Mucosa of descending colon (tissue), 3 donors: ENCODE results near the gene ADIPOR2. TPM values are rescaled to one million over a fixed set of nuclear protein-coding genes. Genes with fewer than 3 reads are reported as not detected.

Source experiments
- ATAC-seq: fragments of 200-7000 bp; cut with Tn5 transposase; one replicate; pipeline ENCODE4 v1.9.1; 2020; ENCODE audit warnings: mild to moderate bottlenecking, moderate library complexity
- DNase-seq, 3 donors: peaks; one replicate each; pipeline ENCODE4 v3.0.0-alpha.2; 2020
- H3K36me3 ChIP-seq: fragments of 200-600 bp; one replicate; pipeline ENCODE4 v1.8.0; 2021; ENCODE audit warnings: low read depth, mild to moderate bottlenecking
- H3K4me1 ChIP-seq: fragments of 200-600 bp; one replicate; pipeline ENCODE4 v1.8.0; 2021; ENCODE audit warnings: low read depth, mild to moderate bottlenecking
- H3K4me3 ChIP-seq: fragments of 200-600 bp; one replicate; pipeline ENCODE4 v1.8.0; 2021; ENCODE audit warnings: mild to moderate bottlenecking
- H3K9me3 ChIP-seq: fragments of 200-600 bp; one replicate; pipeline ENCODE4 v1.8.0; 2021; ENCODE audit warnings: mild to moderate bottlenecking
- intact Hi-C, 2 donors: fragments of 100-400 bp; cut with DNase I in 1 of 2; cut with micrococcal nuclease in 1 of 2; formaldehyde crosslinking; loops; one replicate each; pipeline versions ENCODE4 v1.11.0 to v1.11.1; 2022; cut with DNase I, micrococcal nuclease
- long read RNA-seq, 2 donors: library from polyadenylated mRNA; unstranded; transcript quantifications; one replicate each; pipeline ENCODE4 v2.0.0, GENCODE V29; 2019 to 2021
- total RNA-seq, 3 donors: library from RNA; stranded (reverse); fragmentation: NEBNext Ultra II Directional in 2 of 3; extraction: Animal tissue kit (Norgen Biotek cat#: 25700) in 2 of 3; gene quantifications; one replicate each; pipeline versions ENCODE4 v1.2.1 to v1.2.4, GENCODE V29; 2021 to 2023
- TF ChIP-seq, protein P1 (sequence below): fragments of 200-600 bp; IDR thresholded peaks from one replicate; pipeline ENCODE4 v1.8.0; 2022; ENCODE audit warnings: antibody characterized with exemption, mild to moderate bottlenecking
- donor health status: DM: no; HTN: no; CAD: no; lungs with moderate emphysema.
- donor health status: DM: no; HTN: no; CAD: no.
- donor health status: DM: no; HTN: yes; CAD: no.

ADIPOR2 gene, protein sequence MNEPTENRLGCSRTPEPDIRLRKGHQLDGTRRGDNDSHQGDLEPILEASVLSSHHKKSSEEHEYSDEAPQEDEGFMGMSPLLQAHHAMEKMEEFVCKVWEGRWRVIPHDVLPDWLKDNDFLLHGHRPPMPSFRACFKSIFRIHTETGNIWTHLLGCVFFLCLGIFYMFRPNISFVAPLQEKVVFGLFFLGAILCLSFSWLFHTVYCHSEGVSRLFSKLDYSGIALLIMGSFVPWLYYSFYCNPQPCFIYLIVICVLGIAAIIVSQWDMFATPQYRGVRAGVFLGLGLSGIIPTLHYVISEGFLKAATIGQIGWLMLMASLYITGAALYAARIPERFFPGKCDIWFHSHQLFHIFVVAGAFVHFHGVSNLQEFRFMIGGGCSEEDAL
- total RNA-seq = 100 to 1,000 TPM in 1 of 3 donors, 10 to 100 TPM in 2; 76.1 to 119 (median 98.5) TPM
- long read RNA-seq, donor 1, full-length matches to known transcripts = 2 of 9 reads
- long read RNA-seq, donor 1, partial matches to known transcripts = 0 of 9 reads
- long read RNA-seq, donor 1, other reads (novel, unspliced or antisense) = 7 of 9 reads
- long read RNA-seq, donor 2, partial matches to known transcripts = 1 of 5 reads
- long read RNA-seq, donor 2, other reads (novel, unspliced or antisense) = 4 of 5 reads

DNA sequence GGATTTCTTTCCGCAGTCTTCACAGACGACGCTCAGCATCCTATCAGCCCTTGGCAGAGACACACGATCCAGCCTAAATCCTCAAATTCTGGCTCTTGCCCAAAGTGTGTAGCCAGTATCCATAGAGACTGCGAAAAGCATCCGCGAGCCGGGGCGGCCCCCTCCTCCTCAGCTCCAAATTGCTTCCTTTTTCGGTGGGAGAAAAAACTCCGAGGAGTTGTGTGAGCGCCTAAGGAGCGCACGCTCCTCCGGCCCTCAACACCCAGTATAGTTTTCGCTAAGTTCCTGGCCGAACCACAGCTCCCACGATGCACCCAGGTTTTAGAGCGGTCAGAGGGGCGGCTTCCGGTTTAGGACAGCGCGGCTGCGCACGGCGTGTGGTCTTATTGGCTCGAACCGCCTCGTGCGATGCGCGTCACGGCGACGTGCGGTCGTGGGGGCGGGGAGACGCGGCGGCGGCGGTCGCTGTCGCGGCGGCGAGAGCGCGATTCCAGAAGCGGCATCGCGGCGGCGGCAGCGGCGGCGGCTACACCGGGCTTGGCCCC is at the start of gene ADIPOR2:
Gene ADIPOR2, plus strand, starts transcription at position 493 of the 545 bp plus-strand sequence. CDS start 63,274 bp downstream, outside the sequence.
- Histone ChIP-seq H3K9me3 (no peaks in the 10 kb centered on the region), H3K4me3 (peak within 1 kb of the TSS; percentile 94), H3K36me3 (no peaks in the 10 kb centered on the region), H3K4me1 (peaks cover 9% of the 10 kb centered on the region)
- TF ChIP-seq, protein P1, sequence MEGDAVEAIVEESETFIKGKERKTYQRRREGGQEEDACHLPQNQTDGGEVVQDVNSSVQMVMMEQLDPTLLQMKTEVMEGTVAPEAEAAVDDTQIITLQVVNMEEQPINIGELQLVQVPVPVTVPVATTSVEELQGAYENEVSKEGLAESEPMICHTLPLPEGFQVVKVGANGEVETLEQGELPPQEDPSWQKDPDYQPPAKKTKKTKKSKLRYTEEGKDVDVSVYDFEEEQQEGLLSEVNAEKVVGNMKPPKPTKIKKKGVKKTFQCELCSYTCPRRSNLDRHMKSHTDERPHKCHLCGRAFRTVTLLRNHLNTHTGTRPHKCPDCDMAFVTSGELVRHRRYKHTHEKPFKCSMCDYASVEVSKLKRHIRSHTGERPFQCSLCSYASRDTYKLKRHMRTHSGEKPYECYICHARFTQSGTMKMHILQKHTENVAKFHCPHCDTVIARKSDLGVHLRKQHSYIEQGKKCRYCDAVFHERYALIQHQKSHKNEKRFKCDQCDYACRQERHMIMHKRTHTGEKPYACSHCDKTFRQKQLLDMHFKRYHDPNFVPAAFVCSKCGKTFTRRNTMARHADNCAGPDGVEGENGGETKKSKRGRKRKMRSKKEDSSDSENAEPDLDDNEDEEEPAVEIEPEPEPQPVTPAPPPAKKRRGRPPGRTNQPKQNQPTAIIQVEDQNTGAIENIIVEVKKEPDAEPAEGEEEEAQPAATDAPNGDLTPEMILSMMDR = no peak
- DNase-seq (peak; percentile 95 to 97 (median 96)), ATAC-seq (peak; percentile 100)
- intact Hi-C loops = no loop called here

DNA sequence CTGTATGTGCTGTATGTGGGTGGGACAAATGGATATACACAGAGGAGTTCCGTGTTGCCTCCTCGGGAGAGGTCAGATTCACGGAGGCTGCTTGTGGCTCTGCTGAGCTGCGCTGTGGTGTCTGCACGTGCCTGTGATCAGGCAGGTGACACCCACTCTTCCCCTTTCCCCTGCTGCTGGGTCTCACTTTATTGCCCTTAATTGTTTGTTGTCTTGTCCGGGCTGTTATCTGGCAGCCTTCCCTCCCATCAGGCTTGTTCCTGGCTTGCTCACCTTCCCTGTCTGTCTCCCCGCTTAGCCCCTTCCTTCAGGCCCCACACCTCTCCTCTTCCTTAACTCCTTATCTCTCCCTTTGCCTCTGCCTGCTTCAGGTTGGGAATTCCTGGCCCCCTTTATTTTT is 48.4 kb upstream of the ADIPOR2 start:
- intact Hi-C loops = no loop called here
- ATAC-seq (peak; percentile 71), DNase-seq (no peak)
- Histone ChIP-seq H3K4me1 (peaks cover 14% of the 10 kb centered on the region), H3K36me3 (no peaks in the 10 kb centered on the region), H3K4me3 (no peak overlapping the region), H3K9me3 (no peaks in the 10 kb centered on the region)
- TF ChIP-seq, protein P1 = no peak

DNA sequence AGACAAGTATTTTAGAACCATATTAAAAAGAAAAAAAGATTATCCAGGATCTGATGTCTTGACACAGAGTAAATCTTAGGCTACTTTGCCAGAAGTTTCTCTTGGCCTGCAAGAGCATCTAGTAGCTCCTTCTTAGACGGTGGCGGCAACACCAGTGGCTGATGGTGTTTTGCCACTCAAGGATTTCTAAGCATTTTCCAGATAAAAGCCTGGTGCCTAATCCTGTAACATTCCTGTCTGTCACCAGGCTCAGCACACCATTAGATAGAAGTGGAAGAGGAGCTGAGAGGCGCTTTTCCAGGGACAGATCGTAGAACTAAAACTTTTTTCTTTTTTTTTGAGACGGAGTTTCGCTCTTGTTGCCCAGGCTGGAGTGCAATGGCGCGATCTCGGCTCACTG is 47.8 kb upstream of the ADIPOR2 start:
- Histone ChIP-seq H3K4me1 (peaks cover 14% of the 10 kb centered on the region), H3K36me3 (no peaks in the 10 kb centered on the region), H3K4me3 (no peak overlapping the region), H3K9me3 (no peaks in the 10 kb centered on the region)
- intact Hi-C loops = no loop called here
- DNase-seq = no peak
- TF ChIP-seq, protein P1 = no peak
- ATAC-seq = no peak

DNA sequence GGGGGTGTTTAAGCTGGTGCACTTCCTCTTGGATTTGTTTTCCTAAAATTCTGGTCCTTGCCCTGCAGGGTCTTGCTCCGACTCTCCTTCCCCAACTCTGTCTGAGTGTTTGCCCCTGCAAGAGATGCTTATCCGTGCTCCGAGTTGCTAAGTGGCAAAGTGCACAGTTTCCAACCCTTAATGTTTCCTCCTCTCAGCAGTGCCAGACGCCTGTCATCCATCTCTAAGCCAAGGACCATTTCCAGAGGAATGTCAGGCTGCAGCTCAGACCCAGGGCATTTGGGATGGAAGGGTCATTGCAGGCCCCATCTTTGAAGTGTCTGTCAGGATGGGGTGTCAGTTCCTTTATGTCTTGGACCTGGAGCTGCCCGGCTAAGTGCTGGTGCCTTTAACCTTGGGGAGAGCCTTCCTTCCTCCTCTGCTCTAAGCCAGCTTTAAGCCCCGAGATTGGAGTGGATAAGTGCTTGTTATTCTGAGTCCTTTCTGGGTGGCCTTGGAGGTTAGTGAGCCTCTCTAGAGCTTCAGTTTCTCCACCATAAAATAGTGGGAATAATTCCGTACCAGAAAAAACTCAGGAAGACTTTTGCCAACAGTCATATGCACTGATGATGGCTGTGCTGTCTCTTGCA is 46.9 kb upstream of the ADIPOR2 start:
- intact Hi-C loops = no loop called here
- H3K4me1 ChIP-seq = peaks cover 14% of the 10 kb centered on the region
- no peak for DNase-seq
- TF ChIP-seq, protein P1 = no peak
- no peaks in the 10 kb centered on the region for H3K9me3 ChIP-seq
- ATAC-seq = no peak
- H3K4me3 ChIP-seq = no peak overlapping the region
- H3K36me3 ChIP-seq = no peaks in the 10 kb centered on the region

DNA sequence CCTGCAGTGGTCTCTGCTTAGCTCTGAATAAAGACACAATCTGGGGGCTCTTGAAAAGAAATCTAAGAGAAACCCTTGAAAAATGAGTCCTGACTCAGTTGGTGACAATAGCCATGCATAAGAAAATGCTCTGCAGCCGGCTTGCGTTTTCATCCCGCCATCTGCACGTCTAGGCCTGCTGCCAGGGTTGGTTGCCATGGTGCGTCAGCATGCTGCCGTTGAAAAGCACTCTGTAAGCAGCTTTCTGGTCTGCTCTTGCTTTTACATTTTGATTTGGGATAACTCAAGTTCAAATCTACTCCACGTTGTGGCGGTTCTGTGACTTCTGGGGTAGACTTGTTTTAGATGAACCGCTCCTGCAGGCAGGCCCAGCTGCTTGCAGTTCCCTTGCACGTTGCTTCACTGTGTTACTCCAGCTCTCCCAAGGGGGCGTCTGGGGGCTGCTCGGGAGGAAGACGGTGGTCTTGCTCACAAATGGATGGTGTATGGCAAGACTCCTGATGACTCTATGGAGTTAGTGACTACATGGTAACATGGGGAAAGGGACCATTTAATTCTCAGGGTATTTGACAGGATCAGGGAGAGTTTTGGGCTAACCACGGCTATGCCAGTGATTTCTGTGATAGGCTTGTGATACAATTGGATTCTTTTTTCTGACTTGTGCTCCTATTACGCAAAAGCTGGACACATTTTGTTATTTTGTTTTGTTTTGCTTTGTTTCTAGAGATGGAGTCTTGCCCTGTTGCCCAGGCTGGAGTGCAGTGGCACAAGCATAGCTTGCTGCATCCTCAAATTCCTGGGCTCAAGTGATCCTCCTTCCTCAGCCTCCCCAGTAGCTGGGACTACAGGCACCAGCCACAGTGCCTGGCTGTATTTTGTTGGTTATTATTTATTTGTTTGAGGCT is 46.1 kb upstream of the ADIPOR2 start:
- DNase-seq (peak; percentile 66 to 77 (median 70)), ATAC-seq (peak; percentile 54)
- Histone ChIP-seq H3K36me3 (no peaks in the 10 kb centered on the region), H3K4me3 (no peak overlapping the region), H3K4me1 (peaks cover 14% of the 10 kb centered on the region), H3K9me3 (no peaks in the 10 kb centered on the region)
- TF ChIP-seq, protein P1 = no peak
- intact Hi-C loops = no loop called here
